Measurements from ENCODE around the gene CMTM6.
"Not testable (repeated sequence)": the region's sequence is repeated elsewhere in the genome, so short reads cannot be mapped to it uniquely, and the experiment has no call there.

The CMTM6 gene

DNA sequence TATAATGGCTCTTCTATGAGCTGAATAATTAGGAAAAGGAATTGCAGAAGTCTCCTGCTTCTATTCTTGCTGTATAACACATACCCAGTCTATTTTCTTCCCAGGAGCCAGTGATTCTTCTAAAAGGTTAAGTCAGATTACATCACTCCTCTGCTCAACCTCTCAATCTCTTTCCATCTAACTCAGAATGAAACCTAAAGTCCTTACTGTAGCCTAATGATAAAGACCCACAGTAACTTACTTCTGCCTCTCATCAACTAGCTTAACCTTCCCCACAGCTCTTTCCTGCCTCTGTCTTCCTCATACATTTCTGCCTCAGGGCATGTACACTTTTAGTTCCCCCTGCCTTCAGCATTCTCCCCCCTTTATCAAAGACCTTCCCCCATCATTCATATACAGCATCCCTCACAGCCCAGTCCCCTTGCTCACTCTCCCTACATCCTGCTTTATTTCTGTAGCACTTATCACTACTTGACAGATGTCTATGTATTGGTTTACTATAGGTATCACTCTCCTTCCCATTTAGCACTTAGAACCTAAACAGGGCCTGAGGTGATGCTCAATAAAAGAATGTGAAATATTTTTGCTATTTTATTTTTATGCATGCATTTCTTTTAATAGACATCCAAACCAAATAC, 28.5 kb upstream of the CMTM6 start:
- Histone ChIP-seq H3K4me3 (ENCODE audit: low read length, poor library complexity, severe bottlenecking) (no peak overlapping the region), H3K79me2 (ENCODE audit: insufficient read depth, low read length) (no peaks in the 10 kb centered on the region), H3K9me2 (replicated peaks; ENCODE audit: low read depth, low read length) (no peaks in the 10 kb centered on the region), H3K4me1 (ENCODE audit: insufficient read depth, low read length, poor library complexity, severe bottlenecking) (no peaks in the 10 kb centered on the region), H3K9me3 (ENCODE audit: insufficient read depth, low read depth, low read length) (no peaks in the 10 kb centered on the region), H3K4me2 (ENCODE audit: low read depth, low read length, poor library complexity, severe bottlenecking) (no peak overlapping the region), H3K27me3 (ENCODE audit: insufficient read depth, low read length, poor library complexity, severe bottlenecking) (no peaks in the 10 kb centered on the region), H3K36me3 (ENCODE audit: insufficient read depth, low read length) (peaks cover 79% of the 10 kb centered on the region), H3K9ac (ENCODE audit: low read depth, low read length, poor library complexity, severe bottlenecking) (no peak overlapping the region), H4K20me1 (ENCODE audit: insufficient read depth, low read length, poor library complexity, severe bottlenecking) (peaks cover 11% of the 10 kb centered on the region), H3F3A (ENCODE audit: low read depth) (0 out of 2 replicates have a peak, but pooled peaks cover 4% of the 10 kb centered on the region), H2AFZ (ENCODE audit: low read length) (no peak overlapping the region)
- no peak for TF ChIP-seq EZH2phosphoT487 (IDR thresholded peaks at IDR 0.05; ENCODE audit: borderline replicate concordance)
- TF ChIP-seq, protein P1, sequence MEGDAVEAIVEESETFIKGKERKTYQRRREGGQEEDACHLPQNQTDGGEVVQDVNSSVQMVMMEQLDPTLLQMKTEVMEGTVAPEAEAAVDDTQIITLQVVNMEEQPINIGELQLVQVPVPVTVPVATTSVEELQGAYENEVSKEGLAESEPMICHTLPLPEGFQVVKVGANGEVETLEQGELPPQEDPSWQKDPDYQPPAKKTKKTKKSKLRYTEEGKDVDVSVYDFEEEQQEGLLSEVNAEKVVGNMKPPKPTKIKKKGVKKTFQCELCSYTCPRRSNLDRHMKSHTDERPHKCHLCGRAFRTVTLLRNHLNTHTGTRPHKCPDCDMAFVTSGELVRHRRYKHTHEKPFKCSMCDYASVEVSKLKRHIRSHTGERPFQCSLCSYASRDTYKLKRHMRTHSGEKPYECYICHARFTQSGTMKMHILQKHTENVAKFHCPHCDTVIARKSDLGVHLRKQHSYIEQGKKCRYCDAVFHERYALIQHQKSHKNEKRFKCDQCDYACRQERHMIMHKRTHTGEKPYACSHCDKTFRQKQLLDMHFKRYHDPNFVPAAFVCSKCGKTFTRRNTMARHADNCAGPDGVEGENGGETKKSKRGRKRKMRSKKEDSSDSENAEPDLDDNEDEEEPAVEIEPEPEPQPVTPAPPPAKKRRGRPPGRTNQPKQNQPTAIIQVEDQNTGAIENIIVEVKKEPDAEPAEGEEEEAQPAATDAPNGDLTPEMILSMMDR (conservative IDR thresholded peaks at IDR 0.05; ENCODE audit: low read length), result no peak

DNA sequence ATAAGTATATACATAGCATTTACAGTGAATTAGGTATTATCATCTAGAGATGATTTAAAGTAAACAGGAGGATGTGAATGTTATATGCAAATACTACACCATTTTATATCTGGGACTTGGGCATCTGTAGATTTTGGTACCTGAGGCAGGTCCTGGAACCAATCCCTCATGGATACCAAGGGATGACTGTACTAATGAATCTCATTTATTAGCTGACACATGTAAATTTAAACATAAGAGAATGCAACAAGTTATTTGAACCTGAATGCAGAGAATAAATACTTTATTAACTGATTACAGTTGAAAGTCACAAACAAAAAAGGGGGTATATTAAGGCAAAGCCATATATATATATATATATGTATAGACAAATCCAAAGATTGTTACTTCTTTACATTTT, 23.1 kb upstream of the CMTM6 start:
- Histone ChIP-seq H3K79me2 (ENCODE audit: insufficient read depth, low read length) (no peaks in the 10 kb centered on the region), H3K36me3 (ENCODE audit: insufficient read depth, low read length) (peaks cover 63% of the 10 kb centered on the region), H3K4me2 (ENCODE audit: low read depth, low read length, poor library complexity, severe bottlenecking) (no peak overlapping the region), H3K9ac (ENCODE audit: low read depth, low read length, poor library complexity, severe bottlenecking) (no peak overlapping the region), H3K9me3 (ENCODE audit: insufficient read depth, low read depth, low read length) (no peaks in the 10 kb centered on the region), H3K27me3 (ENCODE audit: insufficient read depth, low read length, poor library complexity, severe bottlenecking) (no peaks in the 10 kb centered on the region), H3K4me1 (ENCODE audit: insufficient read depth, low read length, poor library complexity, severe bottlenecking) (no peaks in the 10 kb centered on the region), H3K9me2 (replicated peaks; ENCODE audit: low read depth, low read length) (no peaks in the 10 kb centered on the region), H2AFZ (ENCODE audit: low read length) (no peak overlapping the region), H3K4me3 (ENCODE audit: low read length, poor library complexity, severe bottlenecking) (no peak overlapping the region), H3F3A (ENCODE audit: low read depth) (0 out of 2 replicates have a peak, but pooled peaks cover 1% of the 10 kb centered on the region), H4K20me1 (ENCODE audit: insufficient read depth, low read length, poor library complexity, severe bottlenecking) (peaks cover 10% of the 10 kb centered on the region)
- TF ChIP-seq EZH2phosphoT487 (IDR thresholded peaks at IDR 0.05; ENCODE audit: borderline replicate concordance), result no peak
- TF ChIP-seq, protein P1 (conservative IDR thresholded peaks at IDR 0.05; ENCODE audit: low read length), result no peak

DNA sequence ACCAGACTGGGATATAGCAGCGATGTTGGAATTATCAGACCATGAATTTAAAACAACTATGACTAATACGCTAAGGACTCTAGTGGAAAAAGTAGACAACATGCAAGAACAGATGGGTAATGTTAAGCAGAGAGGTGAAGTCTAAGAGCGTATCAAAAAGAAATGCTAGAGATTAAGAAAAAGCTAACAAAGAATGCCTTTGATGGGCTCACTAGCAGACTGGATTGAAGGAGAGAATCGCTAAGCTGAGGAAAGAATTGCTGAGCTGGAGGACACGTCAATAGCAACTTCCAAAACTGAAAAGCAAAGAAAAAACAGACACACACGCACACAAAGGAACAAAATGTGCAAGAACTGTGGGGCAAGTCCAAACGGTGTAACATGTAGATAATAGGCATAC, 20.0 kb upstream of the CMTM6 start:
- H3K4me1 ChIP-seq (ENCODE audit: insufficient read depth, low read length, poor library complexity, severe bottlenecking), result no peaks in the 10 kb centered on the region
- H3K9me3 ChIP-seq (ENCODE audit: insufficient read depth, low read depth, low read length), result no peaks in the 10 kb centered on the region
- H2AFZ ChIP-seq (ENCODE audit: low read length), result no peak overlapping the region
- H3K4me2 ChIP-seq (ENCODE audit: low read depth, low read length, poor library complexity, severe bottlenecking), result no peak overlapping the region
- H3K9ac ChIP-seq (ENCODE audit: low read depth, low read length, poor library complexity, severe bottlenecking), result no peak overlapping the region
- no peak overlapping the region for H3K4me3 ChIP-seq (ENCODE audit: low read length, poor library complexity, severe bottlenecking)
- no peaks in the 10 kb centered on the region for H4K20me1 ChIP-seq (ENCODE audit: insufficient read depth, low read length, poor library complexity, severe bottlenecking)
- no peaks in the 10 kb centered on the region for H3F3A ChIP-seq (ENCODE audit: low read depth)
- H3K36me3 ChIP-seq (ENCODE audit: insufficient read depth, low read length), result peaks cover 34% of the 10 kb centered on the region
- H3K79me2 ChIP-seq (ENCODE audit: insufficient read depth, low read length), result no peaks in the 10 kb centered on the region
- no peaks in the 10 kb centered on the region for H3K27me3 ChIP-seq (ENCODE audit: insufficient read depth, low read length, poor library complexity, severe bottlenecking)
- H3K9me2 ChIP-seq (replicated peaks; ENCODE audit: low read depth, low read length), result no peaks in the 10 kb centered on the region
- TF ChIP-seq, protein P1 (conservative IDR thresholded peaks at IDR 0.05; ENCODE audit: low read length), result no peak
- no peak for TF ChIP-seq EZH2phosphoT487 (IDR thresholded peaks at IDR 0.05; ENCODE audit: borderline replicate concordance)

DNA sequence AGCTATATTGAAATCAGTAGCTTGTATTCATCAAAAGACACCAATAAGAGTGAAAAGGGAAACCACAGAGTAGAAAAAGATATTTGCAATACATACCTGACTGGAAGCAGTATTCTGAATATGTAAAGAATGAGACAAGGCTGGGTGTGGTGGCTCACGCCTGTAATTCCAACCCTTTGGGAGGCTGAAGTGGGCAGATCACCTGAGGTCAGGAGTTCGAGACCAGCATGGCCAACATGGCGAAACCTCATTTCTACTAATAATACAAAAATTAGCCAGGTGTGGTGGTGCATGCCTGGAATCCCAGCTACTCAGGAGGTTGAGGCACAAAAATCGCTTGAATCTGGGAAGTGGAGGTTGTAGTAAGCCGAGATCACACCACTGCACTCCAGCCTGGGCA, 16.3 kb upstream of the CMTM6 start:
- not testable (repeated sequence) for H3K9ac ChIP-seq (ENCODE audit: low read depth, low read length, poor library complexity, severe bottlenecking); H3K4me3 ChIP-seq (ENCODE audit: low read length, poor library complexity, severe bottlenecking); H3K4me1 ChIP-seq (ENCODE audit: insufficient read depth, low read length, poor library complexity, severe bottlenecking); H3K27me3 ChIP-seq (ENCODE audit: insufficient read depth, low read length, poor library complexity, severe bottlenecking); H3K9me2 ChIP-seq (replicated peaks; ENCODE audit: low read depth, low read length); H2AFZ ChIP-seq (ENCODE audit: low read length); H4K20me1 ChIP-seq (ENCODE audit: insufficient read depth, low read length, poor library complexity, severe bottlenecking); H3K79me2 ChIP-seq (ENCODE audit: insufficient read depth, low read length); H3K9me3 ChIP-seq (ENCODE audit: insufficient read depth, low read depth, low read length); H3K4me2 ChIP-seq (ENCODE audit: low read depth, low read length, poor library complexity, severe bottlenecking); H3F3A ChIP-seq (ENCODE audit: low read depth); H3K36me3 ChIP-seq (ENCODE audit: insufficient read depth, low read length)

DNA sequence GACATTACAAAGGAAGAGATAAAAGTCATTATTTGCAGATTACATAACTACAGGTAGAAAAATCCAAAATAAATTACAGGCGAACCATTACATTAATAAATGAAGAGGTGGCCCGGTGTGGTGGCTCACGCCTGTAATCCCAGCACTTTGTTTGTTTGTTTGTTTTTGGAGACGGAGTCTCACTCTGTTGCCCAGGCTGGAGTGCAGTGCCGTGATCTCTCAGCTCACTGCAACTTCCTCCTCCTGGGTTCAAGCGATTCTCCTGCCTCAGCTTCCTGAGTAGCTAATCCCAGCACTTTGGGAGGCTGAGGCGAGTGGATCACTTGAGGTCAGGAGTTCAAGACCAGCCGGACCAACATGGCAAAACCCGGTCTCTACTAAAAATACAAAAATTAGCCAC, 14.1 kb upstream of the CMTM6 start:
- H3K79me2 ChIP-seq (ENCODE audit: insufficient read depth, low read length); H3K36me3 ChIP-seq (ENCODE audit: insufficient read depth, low read length); H4K20me1 ChIP-seq (ENCODE audit: insufficient read depth, low read length, poor library complexity, severe bottlenecking); H3K9me3 ChIP-seq (ENCODE audit: insufficient read depth, low read depth, low read length); H2AFZ ChIP-seq (ENCODE audit: low read length); H3K4me2 ChIP-seq (ENCODE audit: low read depth, low read length, poor library complexity, severe bottlenecking); H3K9me2 ChIP-seq (replicated peaks; ENCODE audit: low read depth, low read length); H3K27me3 ChIP-seq (ENCODE audit: insufficient read depth, low read length, poor library complexity, severe bottlenecking); H3K9ac ChIP-seq (ENCODE audit: low read depth, low read length, poor library complexity, severe bottlenecking); H3F3A ChIP-seq (ENCODE audit: low read depth); H3K4me3 ChIP-seq (ENCODE audit: low read length, poor library complexity, severe bottlenecking); H3K4me1 ChIP-seq (ENCODE audit: insufficient read depth, low read length, poor library complexity, severe bottlenecking): not testable (repeated sequence)
